ENCODE measurements around the gene PRKN. TPM values are rescaled to one million over a fixed set of nuclear protein-coding genes. Genes with fewer than 3 reads are reported as not detected.

PRKN gene
- total RNA-seq, 3 donors from 2014 or later, result 5.2 to 10.2 (median 8.1) TPM

DNA sequence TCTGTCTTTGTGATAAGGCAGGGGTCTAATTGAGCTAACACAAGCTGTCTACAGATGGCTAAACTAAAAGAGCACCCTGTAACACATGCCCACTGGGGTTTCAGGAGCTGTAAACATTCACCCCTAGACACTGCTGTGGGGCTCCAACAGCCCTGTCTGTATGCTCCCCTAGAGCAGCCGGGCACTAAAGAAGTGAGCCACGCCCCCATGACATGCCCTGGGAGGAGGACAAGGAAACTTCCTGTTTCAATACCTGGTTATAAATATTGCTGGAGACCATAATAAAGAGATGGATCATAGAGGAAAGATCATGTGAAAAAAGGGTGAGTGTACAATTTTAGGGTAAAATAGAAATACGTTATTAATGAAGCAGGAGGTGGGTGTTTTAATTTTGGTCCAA, 786.0 kb downstream of the PRKN start:
- Histone ChIP-seq H3K4me1 (ENCODE audit: low read depth) (no peaks in the 10 kb centered on the region), H3K9me3 (no peaks in the 10 kb centered on the region), H3K4me3 (no peak overlapping the region), H3K36me3 (ENCODE audit: low read depth) (no peaks in the 10 kb centered on the region)
- TF ChIP-seq, protein P1, sequence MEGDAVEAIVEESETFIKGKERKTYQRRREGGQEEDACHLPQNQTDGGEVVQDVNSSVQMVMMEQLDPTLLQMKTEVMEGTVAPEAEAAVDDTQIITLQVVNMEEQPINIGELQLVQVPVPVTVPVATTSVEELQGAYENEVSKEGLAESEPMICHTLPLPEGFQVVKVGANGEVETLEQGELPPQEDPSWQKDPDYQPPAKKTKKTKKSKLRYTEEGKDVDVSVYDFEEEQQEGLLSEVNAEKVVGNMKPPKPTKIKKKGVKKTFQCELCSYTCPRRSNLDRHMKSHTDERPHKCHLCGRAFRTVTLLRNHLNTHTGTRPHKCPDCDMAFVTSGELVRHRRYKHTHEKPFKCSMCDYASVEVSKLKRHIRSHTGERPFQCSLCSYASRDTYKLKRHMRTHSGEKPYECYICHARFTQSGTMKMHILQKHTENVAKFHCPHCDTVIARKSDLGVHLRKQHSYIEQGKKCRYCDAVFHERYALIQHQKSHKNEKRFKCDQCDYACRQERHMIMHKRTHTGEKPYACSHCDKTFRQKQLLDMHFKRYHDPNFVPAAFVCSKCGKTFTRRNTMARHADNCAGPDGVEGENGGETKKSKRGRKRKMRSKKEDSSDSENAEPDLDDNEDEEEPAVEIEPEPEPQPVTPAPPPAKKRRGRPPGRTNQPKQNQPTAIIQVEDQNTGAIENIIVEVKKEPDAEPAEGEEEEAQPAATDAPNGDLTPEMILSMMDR (IDR thresholded peaks at IDR 0.05), result no peak
- peak in 2 of 3 donors; percentile 13 to 29 for DNase-seq
- ATAC-seq, result peak; percentile 60
- intact Hi-C loops (cut with DNase I, micrococcal nuclease), result no loop called here

DNA sequence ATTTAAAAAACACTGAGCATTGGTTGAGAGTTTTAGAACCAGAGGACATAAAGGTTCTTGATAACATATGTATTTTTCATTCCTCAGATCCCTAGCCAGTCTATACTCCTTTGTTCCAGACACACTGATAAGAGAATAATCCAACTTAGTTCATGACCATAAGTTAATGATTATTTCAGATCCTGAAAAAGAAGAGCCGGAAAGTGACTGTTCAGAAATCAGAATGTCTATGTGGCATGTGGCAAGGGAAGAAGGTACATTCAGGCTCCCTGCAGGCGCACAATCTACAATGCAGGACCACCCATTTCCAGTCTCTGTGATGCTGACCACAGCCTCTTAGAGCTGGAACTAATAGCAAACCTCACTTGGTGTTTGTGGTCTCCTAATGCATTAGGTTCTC, 787.0 kb downstream of the PRKN start:
- no peak overlapping the region for H3K4me3 ChIP-seq
- H3K4me1 ChIP-seq (ENCODE audit: low read depth), result no peaks in the 10 kb centered on the region
- ATAC-seq, result no peak
- H3K9me3 ChIP-seq, result no peaks in the 10 kb centered on the region
- intact Hi-C loops (cut with DNase I, micrococcal nuclease), result no loop called here
- TF ChIP-seq, protein P1 (IDR thresholded peaks at IDR 0.05), result no peak
- DNase-seq, result no peak
- H3K36me3 ChIP-seq (ENCODE audit: low read depth), result no peaks in the 10 kb centered on the region

DNA sequence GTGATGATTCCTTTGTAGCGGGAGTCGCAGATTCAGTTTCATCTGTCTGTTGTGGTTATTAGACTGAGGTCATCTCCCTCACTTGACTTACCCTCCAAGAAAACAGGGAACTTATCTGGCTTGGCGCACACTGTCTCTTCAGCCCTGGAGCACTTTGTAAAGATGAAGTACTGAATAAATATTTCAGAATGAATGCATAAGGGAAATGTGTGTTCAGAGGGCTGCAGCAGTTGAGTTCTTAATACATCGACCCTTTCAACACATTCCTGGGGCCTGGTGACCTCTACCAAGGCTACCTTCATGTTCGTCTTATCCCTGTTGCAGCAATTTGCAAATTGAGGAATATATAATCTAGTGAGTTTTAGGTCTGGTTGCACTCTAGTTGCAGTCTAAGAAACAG, 801.2 kb downstream of the PRKN start:
- H3K36me3 ChIP-seq (ENCODE audit: low read depth), result no peaks in the 10 kb centered on the region
- no peak overlapping the region for H3K4me3 ChIP-seq
- DNase-seq, result no peak
- TF ChIP-seq, protein P1 (IDR thresholded peaks at IDR 0.05), result no peak
- intact Hi-C loops (cut with DNase I, micrococcal nuclease), result no loop called here
- no peaks in the 10 kb centered on the region for H3K4me1 ChIP-seq (ENCODE audit: low read depth)
- ATAC-seq, result no peak
- no peaks in the 10 kb centered on the region for H3K9me3 ChIP-seq

DNA sequence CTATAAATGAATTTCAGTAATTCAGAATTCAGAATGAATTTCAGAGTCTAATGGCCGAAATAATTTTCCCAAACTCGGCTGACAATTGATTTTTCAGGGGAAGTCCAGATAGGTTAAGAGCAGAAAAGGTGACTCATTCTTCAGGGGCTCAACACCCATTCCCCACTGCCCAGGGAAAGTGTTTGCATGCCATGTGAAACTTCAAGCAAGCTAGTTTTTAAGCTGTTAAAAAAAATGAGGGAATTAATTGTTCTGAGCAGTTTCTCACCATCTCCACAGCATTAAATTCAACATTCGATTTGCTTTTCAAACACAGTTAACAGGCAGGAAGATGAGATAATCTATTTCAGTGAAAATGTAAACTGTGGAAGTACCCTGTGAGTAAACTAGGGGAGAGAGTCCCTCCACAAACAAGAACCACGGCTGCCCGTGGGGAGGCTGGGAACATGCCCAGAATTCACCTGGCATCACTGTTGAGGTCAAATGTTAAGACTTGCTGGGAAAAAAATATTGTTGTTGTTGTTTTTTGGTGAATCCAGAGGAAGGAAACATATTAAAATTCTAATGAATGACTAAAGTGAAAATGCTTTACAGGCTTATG, 803.0 kb downstream of the PRKN start:
- DNase-seq, result no peak
- H3K9me3 ChIP-seq, result no peaks in the 10 kb centered on the region
- TF ChIP-seq, protein P1 (IDR thresholded peaks at IDR 0.05), result no peak
- no peak overlapping the region for H3K4me3 ChIP-seq
- H3K36me3 ChIP-seq (ENCODE audit: low read depth), result no peaks in the 10 kb centered on the region
- intact Hi-C loops (cut with DNase I, micrococcal nuclease), result no loop called here
- no peaks in the 10 kb centered on the region for H3K4me1 ChIP-seq (ENCODE audit: low read depth)
- no peak for ATAC-seq

DNA sequence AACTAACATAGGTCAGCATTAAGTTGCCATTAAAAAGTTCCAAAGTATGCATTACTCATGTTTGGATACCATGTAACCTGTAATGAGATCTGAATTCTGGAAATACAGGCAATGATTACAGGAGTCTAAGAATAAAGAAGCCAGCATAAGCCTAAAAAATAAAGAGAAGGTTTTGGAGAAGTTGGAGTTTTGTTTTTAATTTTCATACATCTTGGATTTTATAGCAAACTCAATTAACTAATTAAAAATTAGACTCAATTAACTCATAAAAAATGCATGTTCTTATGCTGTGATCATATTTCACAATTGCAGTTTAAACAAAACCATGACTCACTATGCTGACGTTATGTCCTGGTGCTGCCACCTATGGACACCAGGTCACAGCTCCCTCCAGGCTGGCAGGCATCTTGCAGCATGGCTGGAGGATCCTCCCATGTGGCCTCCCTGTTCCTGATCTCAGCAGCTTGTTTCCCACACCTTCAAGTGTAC, 804.9 kb downstream of the PRKN start:
- TF ChIP-seq, protein P1 (IDR thresholded peaks at IDR 0.05), result no peak
- H3K4me3 ChIP-seq, result no peak overlapping the region
- intact Hi-C loops (cut with DNase I, micrococcal nuclease), result no loop called here
- H3K4me1 ChIP-seq (ENCODE audit: low read depth), result no peaks in the 10 kb centered on the region
- H3K9me3 ChIP-seq, result no peaks in the 10 kb centered on the region
- DNase-seq (peak; percentile 64 to 82 (median 76)), ATAC-seq (peak; percentile 100)
- H3K36me3 ChIP-seq (ENCODE audit: low read depth), result no peaks in the 10 kb centered on the region
